GM21447 (cell line): ENCODE measurements around the gene ADH1B.
"Not testable (repeated sequence)": the region's sequence is repeated elsewhere in the genome, so short reads cannot be mapped to it uniquely, and the experiment has no call there.

Source experiments
- ATAC-seq: cut with Tn5 transposase; IDR thresholded peaks from one replicate; pipeline ENCODE4 v1.9.1; 2021; ENCODE audit not compliant: unreplicated experiment

Gene ADH1B

DNA sequence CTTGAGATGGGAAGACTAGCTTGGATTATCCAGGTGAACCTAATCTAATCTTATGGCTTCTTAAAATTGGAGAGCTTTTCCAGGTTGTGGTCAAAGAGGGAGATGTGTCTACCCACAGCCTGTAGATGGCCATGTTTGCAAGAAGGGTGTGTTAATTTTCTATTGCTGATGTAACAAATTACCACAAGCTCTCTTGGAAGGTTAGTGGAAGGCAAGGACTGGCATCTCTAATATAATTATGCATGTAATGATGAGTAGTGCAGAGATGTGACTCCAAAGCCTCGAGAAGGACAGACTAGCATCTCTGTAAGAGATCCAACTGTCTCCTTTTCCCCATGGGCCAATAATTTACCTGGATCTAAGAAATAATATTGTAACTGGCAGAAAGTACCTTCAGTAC, 3.2 kb upstream of the ADH1B start:
- ATAC-seq = no peak

DNA sequence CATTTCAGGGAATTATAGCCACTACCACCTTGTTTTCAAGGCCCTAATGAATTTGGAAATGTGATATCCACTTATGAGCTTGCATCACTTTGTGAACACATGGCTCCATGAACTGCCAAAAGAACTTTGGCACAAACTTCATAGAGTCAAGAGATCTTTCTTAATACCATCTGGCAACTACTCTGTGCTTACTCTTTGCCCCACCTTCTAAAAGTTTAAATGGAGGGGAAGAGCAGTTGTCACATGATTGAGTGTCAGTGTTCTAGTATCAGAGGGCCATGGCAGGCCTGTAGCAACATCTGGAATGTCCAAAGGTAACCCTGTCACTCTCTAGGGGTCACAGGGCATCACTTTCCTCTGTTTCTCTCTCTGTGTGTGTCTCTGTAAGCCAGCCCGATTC, 2.6 kb upstream of the ADH1B start:
- no peak for ATAC-seq

DNA sequence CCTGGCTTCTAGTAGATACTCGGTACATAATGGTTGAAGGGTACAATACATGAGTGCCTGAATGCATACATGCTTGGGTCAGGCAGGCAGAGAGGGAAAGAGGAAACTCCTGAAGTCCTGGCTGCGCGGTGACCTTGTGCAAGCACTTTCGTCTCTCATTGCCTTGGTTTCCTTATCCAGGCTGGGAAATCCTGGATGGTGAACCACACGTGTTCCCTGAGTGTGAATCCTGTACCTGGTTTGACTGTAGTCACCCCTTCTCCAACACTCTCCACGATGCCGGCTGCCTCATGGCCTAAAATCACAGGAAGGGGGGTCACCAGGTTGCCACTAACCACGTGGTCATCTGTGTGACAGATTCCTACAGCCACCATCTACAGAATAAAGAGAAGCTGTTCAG, 3.4 kb downstream of the ADH1B start:
- ATAC-seq = not testable (repeated sequence)

DNA sequence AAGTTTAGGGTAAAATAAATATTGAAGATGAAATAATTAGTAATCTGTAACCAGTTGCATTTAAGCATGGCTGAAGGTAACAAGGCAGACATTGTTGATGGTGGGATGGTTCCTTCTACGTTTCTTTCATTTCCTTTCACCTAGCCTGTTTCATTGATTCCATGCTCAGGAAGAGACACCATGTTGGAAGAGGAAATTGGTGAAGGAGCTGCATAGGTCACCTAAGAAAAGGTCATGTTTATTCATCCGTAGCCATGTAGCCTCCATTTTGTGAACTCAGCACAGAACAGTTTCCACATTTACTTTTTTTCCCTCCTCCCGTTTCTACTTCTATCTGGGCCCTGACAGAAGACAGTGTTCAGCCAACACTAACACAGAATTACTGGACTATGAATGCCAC, 3.8 kb downstream of the ADH1B start:
- ATAC-seq = no peak

DNA sequence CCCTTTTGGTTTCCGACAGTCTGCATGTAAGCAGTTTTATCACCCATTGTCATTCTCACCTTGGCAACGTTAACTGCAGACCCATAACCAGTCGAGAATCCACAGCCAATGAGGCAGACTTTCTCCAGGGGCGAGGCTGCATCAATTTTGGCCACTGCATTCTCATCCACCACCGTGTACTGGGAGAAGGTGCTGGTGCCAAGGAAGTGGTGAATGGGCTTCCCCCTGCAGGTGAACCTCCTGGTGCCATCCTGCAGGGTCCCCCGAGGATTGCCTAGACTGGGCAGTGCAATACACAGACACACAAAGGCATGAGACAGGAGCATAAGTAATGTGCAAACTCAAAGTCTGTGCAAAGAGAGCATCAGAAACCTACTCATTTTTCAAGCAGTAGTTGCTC, 5.4 kb downstream of the ADH1B start:
- ATAC-seq = no peak

DNA sequence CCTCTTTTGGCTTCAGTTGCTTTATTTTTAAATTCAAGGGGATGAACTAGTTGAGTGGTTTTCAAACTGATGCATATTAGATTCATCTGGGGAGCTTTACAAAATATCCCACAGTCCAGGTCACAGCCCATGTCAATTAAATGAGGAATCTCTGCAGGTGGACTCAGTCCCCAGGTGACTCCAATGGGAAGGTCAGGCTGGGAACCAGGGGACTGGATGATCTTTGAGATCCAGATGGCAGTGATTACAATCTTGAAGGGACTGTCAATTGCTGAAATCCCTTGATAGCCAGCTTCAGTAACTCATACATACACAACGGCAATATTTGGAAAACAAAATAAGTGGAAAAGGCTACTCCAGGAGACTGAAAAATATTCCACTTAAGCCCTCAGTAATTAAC, 7.0 kb downstream of the ADH1B start:
- ATAC-seq = no peak

DNA sequence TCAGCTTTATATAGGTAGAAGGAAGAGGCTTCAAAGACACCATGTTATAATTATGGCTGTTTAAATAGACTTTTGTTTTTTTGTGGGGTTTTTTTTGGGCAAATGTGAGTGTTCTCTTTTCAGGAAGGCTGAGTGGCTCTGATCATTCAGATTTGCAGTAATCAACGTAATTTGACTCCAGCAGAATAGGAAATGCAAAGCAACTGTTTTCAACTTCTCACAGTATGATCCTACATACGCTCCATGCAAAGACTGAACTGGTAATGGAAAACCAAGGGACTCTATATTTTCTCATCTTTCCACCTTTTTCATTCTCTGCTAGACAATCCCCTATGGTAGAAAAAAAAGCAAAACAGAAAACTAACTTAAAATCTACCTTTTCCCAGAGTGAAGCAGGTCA, 10.8 kb downstream of the ADH1B start:
- ATAC-seq = no peak

DNA sequence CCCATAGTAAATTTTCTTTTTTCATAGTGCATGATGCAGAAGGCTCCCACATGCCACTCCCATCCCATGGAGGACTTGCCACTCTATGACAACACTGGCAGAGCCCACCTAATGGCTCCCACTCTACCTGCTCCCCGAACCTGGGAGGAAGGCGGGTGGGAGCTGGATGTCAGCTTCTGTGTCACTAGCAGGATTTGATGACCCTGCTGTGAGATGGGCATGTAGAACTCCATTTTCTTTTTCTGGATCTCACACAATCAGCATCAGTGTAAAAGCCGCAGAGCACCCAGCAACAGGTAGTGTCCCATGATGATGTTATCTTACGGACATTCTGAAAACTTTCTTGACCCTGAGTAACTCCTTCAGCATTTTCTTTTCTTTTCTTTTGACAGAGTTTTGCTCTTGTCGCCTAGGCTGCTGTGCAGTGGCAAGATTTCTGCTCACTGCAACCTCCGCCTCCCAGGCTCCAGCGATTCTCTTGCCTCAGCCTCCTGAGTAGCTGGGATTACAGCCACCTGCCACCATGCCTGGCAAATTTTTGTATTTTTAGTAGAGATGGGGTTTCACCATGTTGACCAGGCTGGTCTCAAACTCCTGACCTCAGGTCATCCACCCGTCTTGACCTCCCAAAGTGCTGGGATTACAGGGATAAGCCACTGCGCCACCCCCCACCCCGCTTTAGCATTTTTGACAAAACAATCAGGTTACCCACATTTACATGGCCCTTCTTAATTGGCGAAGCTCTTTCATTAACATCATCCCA, 15.4 kb downstream of the ADH1B start:
- ATAC-seq = no peak

DNA sequence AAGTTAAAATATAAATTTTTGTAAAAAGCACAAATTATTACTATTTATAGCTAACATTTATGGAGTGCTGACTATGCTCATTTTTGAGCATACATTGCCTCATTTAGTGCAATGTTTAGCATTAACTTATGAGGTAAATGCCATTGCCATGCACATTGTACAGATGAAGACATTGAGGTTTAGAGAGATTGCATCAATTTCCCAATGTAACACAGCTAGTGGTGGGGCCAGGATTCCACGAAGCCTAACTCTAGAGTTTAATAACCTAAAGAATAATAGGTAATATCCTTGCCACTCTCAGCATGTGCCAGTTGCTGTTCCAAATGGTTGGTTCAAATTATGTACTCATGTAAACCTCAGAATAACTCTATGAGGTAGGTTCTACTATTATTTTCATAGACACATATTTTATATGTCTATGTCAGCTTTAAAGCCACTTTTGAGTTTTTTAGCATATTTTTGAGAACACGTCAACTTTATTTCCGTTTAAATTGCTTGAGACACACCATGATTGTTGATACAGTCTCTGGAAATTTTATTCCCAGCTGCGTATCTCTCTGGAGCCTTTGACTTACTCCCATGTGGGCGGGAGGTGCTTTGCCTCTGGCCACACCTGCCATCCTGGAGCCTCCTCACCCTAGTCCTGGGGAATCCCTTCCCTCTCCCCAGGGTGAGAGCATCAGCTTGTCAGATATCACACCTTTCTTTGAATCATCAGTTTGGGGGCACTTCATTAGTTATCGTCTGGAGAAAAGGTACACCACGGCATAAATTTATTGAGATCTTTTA, 19.6 kb downstream of the ADH1B start:
- no peak for ATAC-seq

DNA sequence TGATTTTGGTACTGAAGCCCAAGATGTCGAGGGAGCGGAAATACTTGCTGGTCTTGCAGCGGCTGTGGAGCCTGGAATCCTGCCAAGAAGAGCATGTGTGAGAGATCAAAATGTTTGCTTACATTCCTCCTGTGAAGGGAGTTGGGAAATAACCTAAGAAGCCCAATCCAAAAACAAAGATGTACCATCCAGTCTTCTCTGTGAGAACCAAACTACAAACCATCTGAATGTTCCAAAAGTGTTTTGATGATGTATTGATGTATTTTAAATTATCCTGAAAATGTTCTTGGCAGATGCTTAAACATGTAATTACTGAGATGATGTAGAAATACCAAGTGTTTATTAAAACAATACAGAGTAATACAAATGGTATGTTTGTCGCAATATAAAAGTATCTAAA, 20.3 kb downstream of the ADH1B start:
- no peak for ATAC-seq

DNA sequence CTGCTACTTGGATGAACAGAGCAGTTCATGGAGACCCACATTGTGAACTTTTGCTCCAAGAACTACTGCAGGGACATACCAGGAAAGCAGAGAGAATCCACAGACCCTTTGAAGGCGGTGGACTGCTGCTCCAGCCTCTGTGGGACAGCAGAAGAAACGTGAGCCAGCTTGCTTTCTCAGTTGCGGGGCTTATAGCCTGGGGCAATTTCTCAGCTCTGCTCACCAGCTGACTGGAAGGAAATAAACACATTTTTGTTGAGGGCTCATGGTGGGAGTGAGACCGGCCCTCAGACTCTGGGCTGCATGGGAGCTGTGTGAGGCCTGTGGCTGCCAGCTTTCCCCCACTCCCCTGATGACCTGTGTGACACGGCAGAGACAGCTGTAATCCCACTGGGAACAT, 27.8 kb downstream of the ADH1B start:
- no peak for ATAC-seq

DNA sequence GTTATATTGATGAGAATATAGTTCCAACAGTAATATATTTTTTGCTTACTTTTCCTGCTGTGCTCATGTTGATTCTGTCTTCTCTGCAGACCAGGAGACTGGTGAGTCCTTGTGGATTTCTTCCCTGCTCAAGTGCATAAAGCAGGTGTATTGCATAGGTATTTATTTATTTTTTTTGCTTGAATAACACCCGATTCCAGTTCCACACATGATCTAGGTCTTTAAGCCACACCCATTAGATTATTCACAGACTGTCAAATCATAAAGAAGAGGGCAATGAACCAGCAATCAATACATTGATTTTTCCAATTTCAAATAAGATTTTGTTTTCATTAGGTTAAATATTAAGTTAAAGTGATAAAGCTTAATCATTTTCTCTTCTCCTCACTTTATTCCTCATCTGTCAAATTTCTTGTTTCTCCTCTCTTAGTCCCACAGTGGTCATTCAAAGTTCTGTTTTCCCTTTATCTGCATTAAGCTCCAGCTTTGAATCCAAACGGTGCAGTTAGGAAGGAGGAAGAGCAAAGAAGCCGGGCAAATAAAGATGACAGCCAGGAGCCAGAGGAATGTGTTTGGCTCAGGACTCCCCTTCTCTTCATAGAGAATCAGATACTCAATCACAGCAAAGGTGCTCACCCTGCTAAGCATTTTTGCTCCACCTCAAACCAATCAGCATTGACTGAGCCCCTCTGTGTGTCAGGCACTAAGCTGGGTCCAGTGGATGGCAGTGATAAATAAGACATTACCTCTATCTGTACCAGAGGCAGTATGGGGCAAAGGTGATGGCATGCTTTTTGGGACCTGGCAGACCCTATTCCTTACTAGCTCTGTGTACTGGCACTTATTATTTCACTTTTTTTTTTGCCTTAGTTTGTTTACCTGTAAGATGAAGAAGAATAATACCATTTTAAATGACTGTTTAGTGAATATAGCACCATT, 30.1 kb downstream of the ADH1B start, which contains the start of gene ADH1A:
TSS of gene ADH1A (minus strand) at position 138 of the 939 bp plus-strand sequence. CDS start at position 67, 71 bp downstream.
- no peak for ATAC-seq

DNA sequence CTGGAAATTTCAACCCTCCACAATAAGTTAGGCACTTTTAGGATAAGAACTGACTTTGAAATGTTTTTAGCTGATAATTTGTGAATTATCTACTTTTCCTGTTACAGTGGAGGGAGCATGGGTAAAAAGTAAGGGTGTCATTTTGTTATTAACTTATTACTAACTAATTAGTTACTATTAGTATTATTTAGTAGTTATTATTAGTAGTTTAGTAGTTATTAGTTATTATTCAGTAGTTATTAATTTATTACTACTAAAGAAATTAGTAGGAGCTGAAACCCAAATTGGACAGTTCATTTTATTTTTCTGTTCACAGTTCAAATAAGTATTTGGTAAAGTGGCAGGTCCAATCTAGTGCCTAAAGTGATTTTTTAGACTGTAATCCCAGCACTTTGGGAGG, 35.8 kb downstream of the ADH1B start:
- no peak for ATAC-seq

DNA sequence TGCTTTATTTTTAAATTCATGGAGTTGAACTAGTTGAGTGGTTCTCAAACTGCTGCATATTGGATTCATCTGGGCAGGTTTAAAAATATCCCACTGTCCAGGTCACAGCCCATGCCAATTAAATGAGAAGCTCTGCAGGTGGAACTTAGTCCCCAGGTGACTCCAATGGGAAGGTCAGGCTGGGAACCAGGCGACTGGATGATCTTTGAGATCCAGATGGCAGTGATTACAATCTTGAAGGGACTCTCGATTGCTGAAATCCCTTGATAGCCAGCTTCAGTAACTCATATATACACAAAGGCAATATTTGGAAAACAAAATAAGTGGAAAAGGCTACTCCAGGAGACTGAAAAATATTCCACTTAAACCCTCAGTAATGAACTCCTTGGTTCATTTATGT, 38.5 kb downstream of the ADH1B start:
- no peak for ATAC-seq

DNA sequence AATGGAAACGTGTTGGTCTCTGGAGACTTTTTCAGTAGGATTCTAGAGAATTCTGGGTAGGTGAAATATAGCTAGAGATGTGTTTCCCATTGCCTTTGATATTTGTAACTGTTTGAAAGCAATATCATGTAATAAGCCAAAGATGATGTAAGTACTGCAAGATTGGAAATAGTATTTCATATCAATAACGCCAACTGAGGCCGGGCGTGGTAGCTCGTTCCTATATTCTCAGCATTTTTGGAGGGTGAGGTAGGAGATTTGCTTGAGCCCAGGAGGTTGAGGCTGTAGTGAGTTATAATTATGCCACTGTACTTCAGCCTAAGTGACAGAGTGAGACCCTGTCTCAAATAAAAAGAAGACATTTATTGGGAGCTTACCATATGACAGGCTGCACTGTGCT, 39.9 kb downstream of the ADH1B start:
- ATAC-seq = no peak

DNA sequence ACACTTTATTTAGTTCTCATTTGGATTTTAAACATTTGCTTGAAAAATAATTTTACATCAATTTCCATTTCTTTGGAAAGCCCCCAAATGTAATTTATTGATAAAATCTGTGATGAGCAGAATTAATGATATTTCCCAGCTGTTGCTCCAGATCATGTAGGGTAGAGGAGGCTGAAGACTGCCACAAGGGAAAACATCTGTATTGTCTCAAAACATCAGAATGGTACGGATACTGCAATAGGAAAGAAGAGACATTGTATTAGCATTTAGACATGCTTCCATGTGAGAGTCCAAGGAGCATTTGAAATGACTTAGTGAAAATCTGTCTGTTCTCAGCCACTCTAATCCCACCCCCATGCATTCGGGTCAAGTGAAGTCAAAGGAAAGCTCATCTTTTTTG, 44.8 kb downstream of the ADH1B start:
- no peak for ATAC-seq

DNA sequence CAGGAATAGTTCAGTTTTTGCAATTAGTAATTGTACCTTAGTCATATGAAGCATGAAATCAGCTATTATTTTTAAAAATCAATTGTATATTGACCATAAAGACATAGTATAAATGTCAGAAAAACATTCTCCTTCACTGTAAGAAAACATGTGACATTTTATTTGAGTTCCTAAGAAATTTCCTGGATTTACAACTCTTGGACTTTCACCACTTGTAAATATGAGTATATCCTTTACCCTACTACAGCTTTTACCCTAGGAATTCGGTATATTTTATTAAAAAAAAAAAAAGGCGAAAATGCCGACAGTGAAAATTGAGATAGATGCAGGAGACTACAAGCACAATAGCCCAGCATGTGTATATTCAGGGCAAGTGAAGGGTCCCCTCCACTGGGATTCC, 45.3 kb downstream of the ADH1B start:
- ATAC-seq = no peak

DNA sequence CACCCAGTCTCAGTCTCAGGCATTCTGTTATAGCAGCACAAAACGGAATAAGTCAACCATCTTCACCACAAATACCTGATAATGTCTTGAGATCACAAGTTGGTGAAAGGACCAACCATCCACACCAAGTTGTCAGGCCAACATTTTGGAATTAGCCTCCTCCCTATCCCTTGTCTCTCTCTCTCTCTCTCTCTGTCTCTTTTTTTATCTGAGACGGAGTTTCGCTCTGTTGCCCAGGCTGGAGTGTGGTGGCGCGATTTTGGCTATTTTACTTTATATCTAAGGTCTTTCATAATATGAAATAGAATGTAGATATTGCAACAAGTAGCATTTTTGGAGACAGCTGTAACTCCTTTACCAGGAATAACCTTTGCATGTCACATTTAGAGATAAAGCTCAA, 46.2 kb downstream of the ADH1B start:
- ATAC-seq = no peak

DNA sequence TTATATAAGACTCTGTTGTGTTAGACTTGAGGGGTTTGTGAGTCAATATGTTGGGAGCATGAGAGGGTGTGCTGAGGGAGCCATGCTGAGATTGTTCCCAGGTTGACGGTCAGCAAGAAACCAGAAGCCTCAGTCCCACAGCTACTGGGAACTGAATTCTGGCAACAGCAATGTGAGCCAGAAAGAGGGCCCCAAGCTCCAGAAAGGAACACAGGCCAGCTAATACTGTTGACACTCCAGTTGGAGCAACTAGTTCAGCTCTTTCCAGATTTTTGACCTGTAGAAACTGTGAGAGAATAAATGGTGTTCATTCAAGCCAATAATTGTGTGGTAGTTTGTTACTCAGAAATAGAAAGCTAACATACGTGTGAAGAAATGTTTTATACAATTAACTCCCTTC, 47.5 kb downstream of the ADH1B start:
- no peak for ATAC-seq

DNA sequence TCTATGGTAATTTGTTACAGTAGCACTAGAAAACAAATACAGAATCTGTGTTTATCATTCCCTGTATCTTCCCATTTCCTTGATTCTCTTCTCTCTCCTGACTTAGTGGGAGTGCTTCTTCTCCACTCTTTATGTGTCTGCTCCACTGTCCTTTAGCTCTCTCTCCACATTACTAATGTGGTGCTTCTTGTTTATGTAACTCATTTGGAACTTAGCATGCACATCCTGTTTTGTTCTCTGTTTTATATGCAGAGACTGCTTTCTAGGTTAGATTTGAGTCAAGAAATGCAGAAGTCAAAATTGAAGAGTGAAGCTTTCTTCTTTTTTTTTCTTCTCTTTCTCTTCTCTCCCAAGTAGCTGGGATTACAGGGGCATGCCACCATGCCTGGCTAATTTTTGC, 56.3 kb downstream of the ADH1B start:
- no peak for ATAC-seq
